ENCODE measurements around the gene DGKA.

DNA sequence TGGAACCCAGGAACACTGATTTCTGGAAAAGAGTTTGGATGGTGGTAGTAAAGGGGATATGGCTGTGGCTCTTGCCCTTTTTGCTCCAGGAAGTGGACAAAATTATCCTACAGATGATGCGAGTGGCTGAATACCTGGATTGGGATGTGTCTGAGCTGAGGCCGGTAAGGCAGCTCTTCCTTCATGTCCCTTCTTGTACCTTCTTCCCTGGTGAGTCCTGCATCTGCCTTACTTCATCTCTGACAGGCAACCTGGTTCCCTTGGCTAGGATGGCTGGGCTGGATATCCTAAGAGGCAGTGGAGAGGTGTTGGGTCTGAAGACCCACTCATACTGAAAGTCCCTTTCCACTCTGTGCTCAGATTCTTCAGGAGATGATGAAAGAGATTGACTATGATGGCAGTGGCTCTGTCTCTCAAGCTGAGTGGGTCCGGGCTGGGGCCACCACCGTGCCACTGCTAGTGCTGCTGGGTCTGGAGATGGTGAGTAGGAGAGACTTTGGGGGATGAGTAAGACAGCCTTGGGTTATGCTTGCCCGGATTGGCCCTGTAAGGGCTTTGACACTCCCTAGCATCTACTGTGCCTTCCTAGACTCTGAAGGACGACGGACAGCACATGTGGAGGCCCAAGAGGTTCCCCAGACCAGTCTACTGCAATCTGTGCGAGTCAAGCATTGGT, 8.0 kb downstream of the DGKA start:
- TF ChIP-seq ELF1 (IDR thresholded peaks at IDR 0.05; ENCODE audit: borderline replicate concordance, low read depth) (no peak), POLR2A (IDR thresholded peaks at IDR 0.05; ENCODE audit: borderline replicate concordance, extremely low read depth, insufficient read depth, insufficient read length) (no peak), CBX3 (IDR thresholded peaks at IDR 0.05; ENCODE audit: low read depth) (no peak), EZH2 (IDR thresholded peaks at IDR 0.05) (no peak), EZH2phosphoT487 (IDR thresholded peaks at IDR 0.05; ENCODE audit: borderline replicate concordance) (no peak), SRF (IDR thresholded peaks at IDR 0.05; ENCODE audit: low read depth) (no peak), RAD21 (IDR thresholded peaks at IDR 0.05; ENCODE audit: low read depth) (no peak), SIN3A (IDR thresholded peaks at IDR 0.05; ENCODE audit: low read depth) (no peak)
- TF ChIP-seq, protein P1, sequence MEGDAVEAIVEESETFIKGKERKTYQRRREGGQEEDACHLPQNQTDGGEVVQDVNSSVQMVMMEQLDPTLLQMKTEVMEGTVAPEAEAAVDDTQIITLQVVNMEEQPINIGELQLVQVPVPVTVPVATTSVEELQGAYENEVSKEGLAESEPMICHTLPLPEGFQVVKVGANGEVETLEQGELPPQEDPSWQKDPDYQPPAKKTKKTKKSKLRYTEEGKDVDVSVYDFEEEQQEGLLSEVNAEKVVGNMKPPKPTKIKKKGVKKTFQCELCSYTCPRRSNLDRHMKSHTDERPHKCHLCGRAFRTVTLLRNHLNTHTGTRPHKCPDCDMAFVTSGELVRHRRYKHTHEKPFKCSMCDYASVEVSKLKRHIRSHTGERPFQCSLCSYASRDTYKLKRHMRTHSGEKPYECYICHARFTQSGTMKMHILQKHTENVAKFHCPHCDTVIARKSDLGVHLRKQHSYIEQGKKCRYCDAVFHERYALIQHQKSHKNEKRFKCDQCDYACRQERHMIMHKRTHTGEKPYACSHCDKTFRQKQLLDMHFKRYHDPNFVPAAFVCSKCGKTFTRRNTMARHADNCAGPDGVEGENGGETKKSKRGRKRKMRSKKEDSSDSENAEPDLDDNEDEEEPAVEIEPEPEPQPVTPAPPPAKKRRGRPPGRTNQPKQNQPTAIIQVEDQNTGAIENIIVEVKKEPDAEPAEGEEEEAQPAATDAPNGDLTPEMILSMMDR (IDR thresholded peaks at IDR 0.05 in 2 of 3, conservative IDR thresholded peaks at IDR 0.05 in 1 of 3; ENCODE audit: borderline replicate concordance in 1 of 3, insufficient read depth in 1 of 3, low read depth in 2 of 3, low read length in 2 of 3), result no peak
- TF ChIP-seq, protein P2, sequence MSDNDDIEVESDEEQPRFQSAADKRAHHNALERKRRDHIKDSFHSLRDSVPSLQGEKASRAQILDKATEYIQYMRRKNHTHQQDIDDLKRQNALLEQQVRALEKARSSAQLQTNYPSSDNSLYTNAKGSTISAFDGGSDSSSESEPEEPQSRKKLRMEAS (IDR thresholded peaks at IDR 0.05), result no peak
